ENCODE data around the gene LHFPL5. TPM values are rescaled to one million over a fixed set of nuclear protein-coding genes. Genes with fewer than 3 reads are reported as not detected.

LHFPL5 gene
- total and polyA plus RNA-seq, 2 of the 8 experiments (the other 6 are each of a cell fraction or from before 2014, with no cell fraction given): 0.03 TPM; not detected in 1

DNA sequence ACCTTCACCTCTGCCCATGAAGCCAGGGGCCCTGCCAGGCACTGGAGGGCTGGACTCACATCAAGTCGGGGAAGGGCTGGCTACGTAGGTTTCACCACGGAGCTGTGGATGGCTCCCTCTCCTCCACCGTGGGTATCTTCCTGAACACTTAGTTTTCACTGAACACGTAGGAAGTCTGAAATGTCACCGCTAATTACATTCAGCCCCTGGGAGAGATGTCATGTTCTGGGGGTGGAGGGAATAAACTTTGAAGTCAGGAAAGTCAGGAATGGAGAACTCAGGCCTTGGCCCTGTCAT lies 6.5 kb downstream of the LHFPL5 start (continued):
- TF ChIP-seq RXRA (IDR thresholded peaks at IDR 0.05; ENCODE audit: insufficient read depth, low read depth, low read length): no peak
- TF ChIP-seq TAF1 (IDR thresholded peaks at IDR 0.05; ENCODE audit: low read depth, low read length): no peak
- no peak for TF ChIP-seq E2F6 (IDR thresholded peaks at IDR 0.05)

Measured in H1 (cell line).